GM19239 (cell line): ENCODE results near the gene FAM83G.

Source experiments
- DNase-seq: peaks from one replicate; pipeline ENCODE4 v3.0.0; 2011; ENCODE audit warnings: low spot score; ENCODE audit not compliant: insufficient read length
- FAIRE-seq: peaks from 2 replicates; lab custom pipeline; 2011; peaks lifted over from hg19 to GRCh38; lab: Jason Lieb, UNC

FAM83G gene

DNA sequence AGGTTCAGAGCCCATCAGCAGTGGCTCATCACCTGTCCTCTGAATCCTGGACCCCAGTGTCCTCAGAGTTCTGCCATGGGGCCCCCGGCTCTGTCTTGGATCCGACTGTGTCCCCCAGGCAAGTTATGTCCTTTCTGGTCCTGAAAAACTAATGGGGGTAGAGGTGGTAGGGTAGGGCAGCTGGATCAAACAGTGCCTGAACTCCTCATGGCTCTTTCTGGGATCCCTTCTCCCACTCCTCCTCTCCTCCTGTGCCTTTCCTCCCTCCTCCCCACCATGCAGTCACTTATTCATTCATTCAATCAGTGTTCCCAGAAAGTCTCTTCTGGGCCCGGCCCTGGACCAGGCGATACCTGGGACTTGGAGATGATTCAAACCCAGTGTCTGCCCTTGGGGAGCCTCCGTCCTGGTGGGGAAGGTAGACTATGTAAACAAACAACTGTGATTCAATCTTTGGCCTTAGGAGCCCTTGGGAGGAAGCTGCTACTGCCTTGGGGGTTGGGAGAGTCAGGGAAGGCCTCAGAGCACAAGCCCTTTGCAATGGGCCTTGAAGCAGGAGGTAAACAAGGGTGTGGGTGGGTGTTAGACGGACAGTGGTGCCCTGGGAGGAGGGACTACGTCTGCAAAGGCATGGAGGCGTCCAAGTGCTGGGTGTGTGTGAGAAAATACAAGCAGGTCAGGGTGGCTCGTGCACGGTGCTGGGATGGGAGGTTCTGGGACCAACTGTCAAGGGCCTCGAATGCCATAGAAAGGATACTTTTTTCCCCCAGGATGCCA, 6.4 kb upstream of the FAM83G start:
- FAIRE-seq (no peak), DNase-seq (no peak)

DNA sequence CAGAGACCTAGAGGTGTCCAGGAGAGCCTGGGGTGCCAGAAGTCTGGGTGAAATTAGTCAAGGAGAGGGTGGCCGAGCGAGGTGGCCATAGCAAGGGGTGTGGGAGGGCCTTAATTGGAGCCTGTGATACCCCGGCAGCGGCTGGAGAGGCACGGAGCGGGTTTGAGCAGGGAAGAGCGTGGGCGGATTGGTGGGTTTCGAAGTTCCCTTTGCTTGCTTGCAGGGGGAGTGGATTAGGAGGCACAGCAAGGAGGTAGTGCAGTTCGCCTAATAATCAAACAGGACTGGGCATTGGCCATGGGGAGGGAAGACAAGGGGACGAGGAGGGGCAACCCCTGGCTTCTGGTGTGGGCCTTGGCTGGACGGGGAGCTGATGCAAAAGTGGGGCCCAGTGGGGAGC, 5.4 kb upstream of the FAM83G start:
- FAIRE-seq = no peak
- DNase-seq = no peak

DNA sequence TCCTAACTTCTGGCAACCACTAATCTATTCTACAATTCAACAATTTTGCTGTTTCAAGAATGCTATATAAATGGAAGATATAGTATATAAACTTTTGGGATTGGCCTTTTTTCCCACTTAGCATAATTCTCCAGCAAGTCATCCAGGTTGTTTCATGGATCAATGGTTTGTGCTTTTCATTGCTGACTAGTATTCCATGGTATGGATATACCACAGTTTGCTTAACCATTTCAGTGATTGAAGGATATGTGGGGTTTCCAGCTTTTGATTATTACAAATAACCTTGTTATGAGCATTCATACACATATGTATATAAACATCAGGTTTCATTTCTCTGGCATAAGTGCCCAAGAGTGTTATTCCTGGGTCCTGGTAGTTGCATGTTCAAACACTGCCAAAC, 2.1 kb upstream of the FAM83G start:
- FAIRE-seq = no peak
- DNase-seq = no peak

DNA sequence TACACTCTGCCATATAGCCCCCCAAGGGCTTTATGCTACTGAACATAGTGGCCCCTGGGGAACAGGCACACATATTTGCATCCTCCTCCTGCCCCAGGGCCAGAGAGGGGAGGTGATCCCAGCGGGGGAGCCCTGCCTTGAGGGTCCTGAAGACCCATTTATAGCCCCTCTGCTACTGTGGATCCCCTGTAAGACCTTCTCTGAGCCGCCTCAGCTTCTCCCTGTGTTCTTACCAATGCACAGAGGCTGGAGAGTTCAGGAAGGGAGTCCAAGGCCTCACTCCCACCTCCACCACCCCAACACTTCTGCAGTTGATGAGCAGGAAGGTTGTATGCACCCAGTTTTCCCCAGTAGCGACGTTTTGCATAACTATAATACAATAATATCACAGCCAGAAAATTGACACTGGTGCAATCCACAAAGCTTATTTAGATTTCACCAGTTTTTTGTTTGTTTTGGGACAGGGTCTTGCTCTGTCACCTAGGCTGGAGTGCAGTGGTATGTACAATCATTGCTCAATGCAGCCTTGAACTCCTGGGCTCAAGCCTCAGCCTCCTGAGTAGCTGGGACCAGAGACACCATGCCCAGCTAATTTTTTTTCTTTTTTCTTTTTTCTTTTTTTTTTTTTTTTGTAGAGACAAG, 1.3 kb upstream of the FAM83G start:
- FAIRE-seq (no peak), DNase-seq (no peak)

DNA sequence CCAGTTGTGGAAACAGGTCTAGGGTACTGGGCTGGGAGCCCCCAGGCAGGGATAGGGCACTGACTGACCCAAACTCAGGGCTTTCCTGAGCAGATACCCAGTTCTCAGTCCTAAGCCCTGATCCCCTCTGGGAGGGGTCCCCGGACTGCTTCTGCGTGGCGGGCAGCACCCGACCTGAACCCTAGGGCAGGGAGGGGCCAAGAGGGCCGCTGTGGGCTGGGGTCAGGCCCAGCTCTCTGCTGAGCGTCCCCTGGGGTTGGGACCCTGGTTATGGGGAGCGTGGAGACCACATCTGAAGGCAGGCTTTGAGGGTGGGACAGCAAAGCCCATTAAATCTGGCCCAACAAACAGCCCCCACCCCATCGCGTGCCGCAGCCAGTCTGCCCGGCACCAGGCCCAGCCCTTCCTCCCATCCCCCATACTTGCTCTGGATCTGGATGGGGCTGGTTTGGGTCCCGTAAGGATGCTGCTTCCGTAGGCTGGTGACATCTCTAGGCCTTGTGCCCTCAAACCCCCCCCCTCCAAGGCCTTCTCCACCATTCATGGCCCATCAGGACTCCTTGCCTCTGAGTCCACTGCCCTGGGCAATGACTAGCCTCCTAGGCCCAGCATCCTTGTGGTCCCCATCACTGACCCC, 691 bp upstream of the FAM83G start:
- no peak for DNase-seq

DNA sequence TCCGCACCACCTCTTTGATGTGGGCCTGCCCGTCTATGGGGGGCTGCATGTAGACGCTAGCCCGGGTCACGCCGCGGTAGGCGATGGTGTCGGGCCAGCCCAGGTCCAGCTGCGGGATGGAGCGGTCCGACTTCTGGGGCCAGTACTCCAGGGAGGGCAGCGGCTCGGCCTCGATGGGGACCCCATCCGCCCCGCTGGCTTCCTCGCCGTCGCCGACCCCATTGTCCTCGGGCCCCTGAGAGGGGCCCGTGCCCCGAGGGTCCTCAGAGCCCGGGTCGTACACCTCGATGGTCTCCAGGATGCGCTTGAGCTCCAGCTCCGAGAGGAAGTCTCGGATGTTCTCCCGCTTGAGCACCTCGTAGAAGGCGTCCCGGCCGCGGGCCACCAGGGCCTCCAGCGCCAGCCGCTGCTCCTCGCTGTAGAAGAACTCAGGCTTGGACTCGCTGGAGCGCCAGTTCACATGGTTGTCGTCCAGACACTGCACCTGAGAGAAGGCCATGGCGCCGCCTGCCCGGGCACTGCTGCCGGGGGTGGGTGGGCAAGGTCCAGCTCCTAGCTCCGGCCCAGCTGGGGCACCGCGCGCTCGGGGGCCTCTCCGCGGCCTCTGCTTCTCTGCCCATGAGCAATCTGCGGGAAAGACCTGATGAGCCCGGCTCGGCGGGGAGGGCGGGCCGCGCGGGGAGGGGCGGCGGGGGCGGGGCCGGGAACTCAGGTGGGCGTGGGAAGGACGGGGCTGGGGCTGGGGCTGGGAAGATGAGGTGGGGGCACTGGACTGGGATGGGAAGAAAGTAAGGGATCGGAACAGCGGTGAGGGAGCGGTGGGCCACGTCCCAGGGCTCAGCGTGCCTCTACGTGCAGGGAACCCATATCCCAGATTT, 782 bp downstream of the FAM83G start:
- FAIRE-seq = no peak
- peak; percentile 54 for DNase-seq

More for the DNA sequence above, 691 bp upstream of the FAM83G start:
- no peak for FAIRE-seq

DNA sequence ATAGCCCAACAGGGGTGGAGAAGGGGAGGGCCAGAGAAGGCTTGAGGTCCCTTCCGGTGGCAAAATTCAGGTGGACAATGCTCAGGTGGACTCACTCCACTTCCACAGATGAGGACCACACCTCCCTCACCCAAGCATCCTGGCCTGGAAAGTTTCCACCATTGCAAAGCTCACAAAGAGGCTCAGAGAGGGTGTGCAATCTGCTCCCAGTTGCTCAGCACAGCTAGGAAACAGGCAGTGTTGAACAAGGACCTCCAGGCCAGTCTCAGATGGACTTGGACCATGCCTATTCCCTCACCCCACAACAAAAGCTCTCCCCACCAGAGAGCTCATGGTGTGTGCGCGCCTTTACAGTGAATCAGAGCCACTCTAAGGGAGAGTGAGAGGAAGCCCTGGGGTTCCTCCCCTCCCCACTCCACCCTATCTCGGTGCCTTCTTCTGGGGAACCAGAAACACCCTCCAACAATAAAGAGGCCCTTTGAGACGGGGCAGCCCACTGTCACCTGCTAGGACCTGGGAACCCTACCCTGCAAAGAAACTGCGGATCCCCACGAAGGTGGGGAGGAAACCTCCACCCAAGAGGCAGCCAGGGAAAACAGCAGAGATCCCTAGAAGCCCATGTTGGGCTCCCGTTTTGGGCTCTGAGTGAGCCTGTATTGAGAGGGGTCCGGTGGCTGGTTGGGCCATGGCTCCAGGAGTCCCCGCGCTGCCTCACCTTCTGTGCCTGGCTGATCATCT, 1.6 kb downstream of the FAM83G start:
- no peak for DNase-seq
- FAIRE-seq = peak; percentile 45

DNA sequence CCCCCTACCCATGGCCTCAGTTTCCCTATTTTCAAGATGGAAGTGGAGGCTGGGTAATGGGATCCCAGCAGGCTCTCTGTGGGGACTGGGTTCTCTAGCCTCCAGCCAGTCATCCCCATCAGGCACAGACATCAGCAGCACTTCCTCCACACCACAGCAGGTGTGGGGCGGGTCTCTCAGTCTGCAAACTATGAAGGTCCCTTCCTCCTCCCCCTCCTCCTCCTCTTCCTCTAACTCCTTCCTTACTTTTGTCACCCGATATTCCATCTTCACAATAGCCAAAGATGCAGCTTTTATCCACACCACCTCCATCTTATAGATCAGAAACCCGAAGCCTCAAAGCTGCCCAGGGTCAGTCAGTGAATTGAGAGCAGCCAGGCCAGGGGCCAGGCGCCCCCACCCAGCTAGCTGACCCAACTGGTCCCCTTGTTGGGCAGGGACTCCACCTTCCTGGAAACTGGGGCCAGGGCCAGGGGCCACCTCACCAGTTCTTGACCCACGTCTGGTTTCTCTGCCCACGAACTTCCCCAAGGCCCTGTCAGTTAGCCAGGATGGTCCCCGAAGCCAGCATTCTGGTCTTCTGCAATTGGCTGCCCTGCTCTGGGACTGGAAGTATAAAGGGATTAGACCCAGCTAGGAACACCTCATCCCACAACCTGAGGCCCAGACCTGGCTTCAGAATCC, 2.5 kb downstream of the FAM83G start:
- DNase-seq (no peak), FAIRE-seq (no peak)

DNA sequence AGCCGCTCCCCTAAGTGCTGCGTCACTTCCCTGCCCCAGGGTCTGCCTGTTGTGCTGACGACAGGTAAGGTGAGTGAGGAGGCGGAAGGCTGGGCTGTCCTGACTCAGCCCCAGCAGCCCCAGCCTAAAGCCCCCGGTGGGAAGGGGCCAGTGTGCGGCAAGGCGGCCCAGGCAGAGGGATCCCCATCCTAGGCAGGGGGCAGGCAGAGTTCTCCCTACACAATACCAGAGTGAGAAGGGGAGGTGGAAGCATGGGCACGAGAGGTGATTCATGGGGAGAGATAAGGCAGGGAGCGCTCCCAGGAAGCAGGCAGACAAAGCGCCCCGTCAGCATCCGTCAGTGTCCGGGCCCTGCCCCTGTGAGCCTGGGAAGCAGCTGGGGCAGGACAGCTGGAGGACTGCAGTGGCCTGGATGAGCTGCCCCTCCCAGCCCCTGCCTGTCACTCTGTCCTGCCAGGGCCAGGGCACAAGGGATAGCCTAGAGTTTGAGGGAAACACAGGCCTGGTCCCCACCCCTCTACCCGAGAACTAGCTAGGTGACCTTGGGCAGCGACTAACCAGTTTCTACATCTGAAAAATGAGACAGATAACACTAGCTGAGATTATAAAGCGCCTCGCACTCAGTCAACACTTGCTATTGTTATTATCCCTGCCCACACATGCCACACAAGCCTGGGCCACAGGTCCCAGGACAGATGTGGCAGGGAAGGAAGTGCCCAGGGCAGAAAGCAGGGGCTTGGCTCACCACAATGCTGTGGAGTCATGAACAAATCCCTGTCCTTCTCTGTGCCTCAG, 3.8 kb downstream of the FAM83G start:
- DNase-seq = no peak
- FAIRE-seq = no peak

DNA sequence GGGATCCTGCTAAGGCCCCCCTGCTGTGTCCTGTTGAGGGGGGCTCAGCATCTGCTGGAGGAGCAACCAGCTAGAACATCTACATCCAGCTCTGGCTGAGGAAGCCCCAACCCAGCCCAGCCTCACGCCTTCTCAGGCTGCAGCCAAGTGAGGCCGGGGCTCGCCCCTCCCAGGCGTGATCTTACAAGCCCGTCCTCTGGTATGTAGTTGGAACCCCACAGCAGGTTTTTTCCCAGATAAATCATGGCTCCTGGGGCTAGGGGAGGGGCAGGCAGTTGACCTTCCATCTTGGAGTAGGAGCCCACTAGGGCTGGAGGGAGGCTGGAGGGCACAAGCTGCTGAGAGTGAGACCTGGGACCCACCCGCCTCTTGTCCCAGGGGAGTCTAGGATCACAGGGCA, 4.7 kb downstream of the FAM83G start:
- FAIRE-seq (no peak), DNase-seq (no peak)

DNA sequence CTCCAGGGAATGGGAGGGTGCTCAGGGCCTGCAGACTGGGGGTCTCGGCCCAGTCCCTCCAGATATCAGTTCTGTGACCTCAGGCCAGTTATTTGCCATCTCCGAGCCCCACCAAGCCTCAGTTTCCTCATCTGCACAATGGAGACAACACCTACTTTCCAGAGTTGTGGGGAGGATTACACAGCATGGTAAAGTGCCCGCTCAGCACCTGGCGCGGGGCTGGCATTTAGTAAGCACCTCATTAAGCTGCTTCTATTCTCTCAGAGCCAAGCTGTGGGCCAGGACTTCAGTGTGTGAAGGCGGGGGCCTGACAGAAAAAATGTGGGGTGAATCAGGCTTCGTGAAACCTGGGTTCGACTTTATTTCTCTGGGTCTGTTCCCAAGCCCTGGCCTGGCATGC, 5.2 kb downstream of the FAM83G start:
- FAIRE-seq (no peak), DNase-seq (no peak)

DNA sequence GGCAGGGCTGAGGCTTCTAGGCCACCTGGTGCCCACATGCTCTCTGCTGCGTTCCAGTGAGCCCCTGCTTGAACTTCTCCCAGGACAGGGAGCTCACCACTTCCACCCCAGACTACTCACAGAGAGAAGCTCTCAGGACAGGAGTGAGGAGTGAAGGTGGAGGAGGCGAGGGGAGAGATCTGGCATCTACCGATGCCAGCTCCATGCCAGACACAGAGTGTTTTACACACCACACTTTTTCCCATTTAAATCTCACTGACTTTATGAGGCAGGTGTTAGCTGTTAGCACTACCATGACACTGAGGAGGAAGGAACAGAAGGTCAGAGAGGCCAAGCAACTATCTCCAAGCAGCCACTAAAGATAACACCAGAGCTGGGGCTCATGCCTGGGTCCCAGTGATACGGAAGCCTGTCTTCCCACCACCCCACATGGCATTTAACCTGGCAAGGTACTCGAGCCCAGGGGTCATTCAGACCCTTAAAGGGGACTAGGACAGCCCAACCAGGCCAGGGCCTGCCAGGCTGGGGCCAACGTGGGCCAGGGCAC, 6.8 kb downstream of the FAM83G start:
- DNase-seq (no peak), FAIRE-seq (no peak)

DNA sequence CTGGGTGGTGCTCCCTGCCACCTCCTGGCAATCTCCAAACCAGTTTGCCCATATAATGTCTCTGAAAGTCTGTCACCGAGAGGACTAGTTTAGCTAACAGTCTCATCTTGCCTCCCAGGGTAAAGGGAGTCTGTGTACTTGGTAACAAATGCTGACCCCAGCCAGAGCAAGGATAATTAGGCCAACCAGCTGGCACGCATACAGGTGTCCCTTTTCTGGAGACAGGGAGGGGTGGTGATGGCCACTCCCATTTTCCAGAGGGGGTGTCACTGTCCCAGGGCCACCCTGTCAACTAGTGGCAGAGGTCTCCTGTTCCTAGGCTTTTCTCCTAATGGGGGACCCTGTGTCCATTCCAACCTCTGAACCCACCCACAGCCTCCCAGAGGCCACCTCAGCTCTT, 8.1 kb downstream of the FAM83G start:
- DNase-seq = no peak
- FAIRE-seq = no peak

DNA sequence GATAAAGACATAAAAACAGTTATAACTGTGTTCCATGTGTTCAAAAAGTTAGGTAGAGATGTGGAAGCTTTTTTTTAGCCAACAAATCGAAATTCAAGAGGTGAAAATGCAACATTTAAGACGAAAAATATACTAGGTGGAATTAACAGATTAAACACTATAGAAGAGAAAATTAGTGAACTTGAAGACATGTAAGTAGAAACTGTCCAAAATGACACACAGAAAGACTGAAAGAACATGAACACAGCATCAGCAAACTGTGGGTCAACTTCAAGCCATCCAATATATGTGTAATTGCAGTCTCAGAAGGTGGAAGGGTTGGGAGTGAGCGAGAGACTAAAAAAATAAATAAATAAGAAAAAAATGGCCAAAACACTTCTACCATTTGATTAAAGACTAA, 9.3 kb downstream of the FAM83G start:
- DNase-seq = no peak
- peak; percentile 66 for FAIRE-seq

DNA sequence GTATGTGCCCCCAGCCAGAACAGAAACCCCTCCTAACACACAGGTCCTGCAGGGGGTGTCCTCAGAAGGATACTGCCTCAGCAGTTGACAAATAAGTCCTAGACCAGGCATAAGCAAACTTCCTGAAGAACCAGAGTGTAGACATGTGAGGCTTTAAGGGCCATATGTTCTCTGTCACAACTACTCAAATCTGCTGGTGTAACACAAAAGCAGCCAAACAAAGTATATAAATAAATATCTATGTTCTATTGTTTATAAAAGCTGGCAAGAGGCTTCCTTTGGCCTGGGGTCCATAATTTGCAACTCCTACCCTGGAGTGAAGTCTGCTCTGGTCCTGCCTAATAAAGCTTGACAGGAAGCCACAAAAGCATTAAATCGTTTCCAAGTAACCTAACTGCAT, 9.9 kb downstream of the FAM83G start:
- FAIRE-seq (no peak), DNase-seq (no peak)

DNA sequence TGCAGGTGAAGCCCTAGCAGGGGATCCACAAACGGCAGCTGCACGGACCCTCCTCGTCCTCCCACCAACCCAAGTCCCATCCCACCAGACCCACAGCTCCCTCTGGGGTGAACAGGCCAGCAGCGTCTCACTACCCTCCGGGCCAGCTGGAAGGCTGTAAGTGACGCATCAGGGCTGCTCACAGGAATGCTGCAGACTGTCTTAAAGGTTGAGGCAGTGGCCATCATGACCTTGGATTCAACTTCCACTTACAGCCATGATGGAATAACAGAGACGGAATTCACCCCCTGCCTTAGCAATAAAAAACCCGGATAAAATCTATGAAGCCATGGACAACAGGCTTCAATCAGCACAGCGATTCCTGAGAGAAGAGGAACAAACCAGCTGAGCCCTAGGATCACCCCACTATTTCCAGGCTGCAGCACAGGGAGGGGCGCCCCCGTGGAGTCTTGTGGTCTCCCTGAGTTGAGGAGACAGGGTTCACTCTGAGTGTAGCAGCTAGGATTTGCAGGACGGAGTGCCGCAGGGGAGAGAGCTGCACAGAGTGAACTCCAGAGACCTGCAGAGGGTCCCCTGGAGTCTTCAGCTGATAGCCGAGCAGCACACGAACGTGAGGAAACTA, 10.5 kb downstream of the FAM83G start:
- DNase-seq = no peak
- FAIRE-seq = no peak

DNA sequence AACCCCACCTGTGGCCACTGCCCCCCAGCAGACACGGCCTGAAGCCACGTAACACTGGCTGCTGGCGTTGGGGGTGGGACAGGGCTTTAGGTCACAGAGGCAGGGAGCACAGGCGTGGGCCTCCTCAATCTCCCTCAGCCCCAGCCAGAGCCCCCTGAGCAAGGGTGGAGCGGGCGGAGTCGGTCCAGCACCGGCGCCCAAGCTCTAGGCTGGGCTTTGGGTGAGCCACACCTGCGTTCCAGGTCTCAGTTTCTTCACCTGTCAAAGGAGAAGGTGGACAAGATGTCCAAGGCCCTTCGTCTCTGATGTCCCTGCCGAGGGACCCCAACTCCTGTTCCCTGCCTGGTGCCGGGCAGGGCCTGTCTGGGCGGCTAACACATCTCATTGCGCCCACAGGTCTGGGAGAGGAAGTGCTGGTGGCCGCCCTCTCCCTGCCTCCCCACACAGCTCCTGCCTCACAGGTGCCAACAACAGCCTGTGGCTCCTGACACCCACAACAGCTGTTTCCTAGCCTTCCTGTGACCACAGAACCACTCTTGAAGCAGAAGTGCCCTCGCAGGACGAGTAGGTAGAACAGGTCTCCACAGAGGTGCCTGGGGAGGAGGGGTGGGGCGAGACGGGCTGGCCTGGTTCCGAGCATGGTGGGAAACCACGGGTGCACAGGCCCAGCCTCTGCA, 12.0 kb downstream of the FAM83G start:
- FAIRE-seq (no peak), DNase-seq (peak; percentile 65)
